OCI-LY3 (cell line): ENCODE results near the gene TRMT5.

Experiments used
- H2AFZ ChIP-seq: fragments of 200-600, 300-600 bp; shearing (Covaris generic); 2 replicates; pipeline ENCODE4 v1.6.0; 2014; ENCODE audit warnings: antibody characterized with exemption, low read depth, low read length
- H3K27ac ChIP-seq: fragments of 200-600, 300-600 bp; sonication (generic); 2 replicates; pipeline ENCODE4 v1.5.1; 2014; ENCODE audit warnings: mild to moderate bottlenecking, low read length, moderate library complexity, mixed read lengths
- H3K27me3 ChIP-seq: fragments of 200-600, 300-600 bp; sonication (generic); 2 replicates; pipeline ENCODE4 v1.6.1; 2014; ENCODE audit warnings: low read depth, low read length, mixed read lengths
- H3K36me3 ChIP-seq: fragments of 200-600, 300-600 bp; sonication (generic); replicated peaks from 2 replicates; pipeline ENCODE3; 2014; ENCODE audit warnings: low read depth, low read length, mixed read lengths
- H3K4me1 ChIP-seq: fragments of 300-600, 200-600 bp; sonication (generic); 2 replicates; pipeline ENCODE4 v1.6.1; 2014; ENCODE audit warnings: low read length, mixed read lengths
- H3K4me2 ChIP-seq: fragments of 200-600, 300-600 bp; sonication (generic); 2 replicates; pipeline ENCODE4 v1.6.1; 2014; ENCODE audit warnings: low read length, mixed read lengths
- H3K4me3 ChIP-seq: fragments of 300-600, 200-600 bp; sonication (generic); 2 replicates; pipeline ENCODE4 v1.5.1; 2014; ENCODE audit warnings: antibody characterized with exemption, mild to moderate bottlenecking, low read length, moderate library complexity
- H3K79me2 ChIP-seq: fragments of 300-600, 200-600 bp; shearing (Covaris generic); 2 replicates; pipeline ENCODE4 v1.6.1; 2014; ENCODE audit warnings: mild to moderate bottlenecking, low read length, mixed read lengths
- H3K9ac ChIP-seq: fragments of 300-600, 200-600 bp; shearing (Covaris generic); 2 replicates; pipeline ENCODE4 v1.6.0; 2014; ENCODE audit warnings: mild to moderate bottlenecking, low read length, moderate library complexity
- H3K9me3 ChIP-seq: fragments of 200-600, 300-600 bp; shearing (Covaris generic); 2 replicates; pipeline ENCODE4 v1.6.1; 2014; ENCODE audit warnings: low read length, mixed read lengths; ENCODE audit not compliant: insufficient read depth
- H4K20me1 ChIP-seq: fragments of 200-600, 300-600 bp; sonication (generic); 2 replicates; pipeline ENCODE4 v1.6.1; 2016; ENCODE audit warnings: low read length, mixed read lengths; ENCODE audit not compliant: insufficient read depth
- CTCF ChIP-seq: fragments of 200-600, 300-600 bp; sonication (generic); IDR thresholded peaks from 2 replicates; pipeline ENCODE4 v1.5.1; 2014; ENCODE audit warnings: antibody characterized with exemption, low read length, low read depth
- EZH2phosphoT487 ChIP-seq: fragments of 200-600 bp; shearing (Covaris generic); IDR thresholded peaks from 2 replicates; pipeline ENCODE4 v1.6.1; 2018; ENCODE audit warnings: antibody characterized with exemption, mixed run types, low read depth

The TRMT5 gene

GRCh38 chr14:60977847-60978246 is 3.0 kb downstream of the TRMT5 start:
- TF ChIP-seq CTCF (no peak), EZH2phosphoT487 (no peak)
- H3K79me2 ChIP-seq, result peaks cover 28% of the 10 kb centered on the region
- H3K27me3 ChIP-seq, result no peaks in the 10 kb centered on the region
- no peaks in the 10 kb centered on the region for H3K9me3 ChIP-seq
- no peak overlapping the region for H3K9ac ChIP-seq
- H3K4me3 ChIP-seq, result no peak overlapping the region
- no peak overlapping the region for H2AFZ ChIP-seq
- H3K4me2 ChIP-seq, result no peak overlapping the region
- H3K27ac ChIP-seq, result no peak overlapping the region
- peaks cover 18% of the 10 kb centered on the region for H3K4me1 ChIP-seq
- no peaks in the 10 kb centered on the region for H4K20me1 ChIP-seq
- H3K36me3 ChIP-seq, result peaks cover 31% of the 10 kb centered on the region

- Histone ChIP-seq H4K20me1 (no peaks in the 10 kb centered on the region), H3K9me3 (no peaks in the 10 kb centered on the region), H3K36me3 (peaks cover 31% of the 10 kb centered on the region), H3K27ac (no peak overlapping the region), H3K4me2 (no peak overlapping the region), H3K27me3 (no peaks in the 10 kb centered on the region), H3K9ac (no peak overlapping the region), H2AFZ (no peak overlapping the region), H3K79me2 (peaks cover 16% of the 10 kb centered on the region), H3K4me3 (no peak overlapping the region), H3K4me1 (peaks cover 10% of the 10 kb centered on the region)
- TF ChIP-seq CTCF (no peak), EZH2phosphoT487 (no peak)
Observed at GRCh38 chr14:60975551-60975950, 5.3 kb downstream of the TRMT5 start.

GRCh38 chr14:60974090-60974651 is 6.7 kb downstream of the TRMT5 start:
- H3K27ac ChIP-seq, result no peak overlapping the region
- no peaks in the 10 kb centered on the region for H4K20me1 ChIP-seq
- no peak overlapping the region for H3K4me2 ChIP-seq
- no peaks in the 10 kb centered on the region for H3K27me3 ChIP-seq
- H3K4me3 ChIP-seq, result no peak overlapping the region
- peaks cover 2% of the 10 kb centered on the region for H3K79me2 ChIP-seq
- H3K36me3 ChIP-seq, result peaks cover 31% of the 10 kb centered on the region
- TF ChIP-seq EZH2phosphoT487 (no peak), CTCF (no peak)
- H3K9ac ChIP-seq, result no peak overlapping the region
- no peaks in the 10 kb centered on the region for H3K4me1 ChIP-seq
- H2AFZ ChIP-seq, result no peak overlapping the region
- H3K9me3 ChIP-seq, result no peaks in the 10 kb centered on the region

- no peak overlapping the region for H3K4me3 ChIP-seq
- H3K79me2 ChIP-seq, result no peaks in the 10 kb centered on the region
- TF ChIP-seq EZH2phosphoT487 (no peak), CTCF (no peak)
- H3K4me2 ChIP-seq, result no peak overlapping the region
- no peaks in the 10 kb centered on the region for H3K4me1 ChIP-seq
- peaks cover 28% of the 10 kb centered on the region for H3K36me3 ChIP-seq
- H3K9ac ChIP-seq, result no peak overlapping the region
- H2AFZ ChIP-seq, result no peak overlapping the region
- no peak overlapping the region for H3K27ac ChIP-seq
- H4K20me1 ChIP-seq, result no peaks in the 10 kb centered on the region
- H3K27me3 ChIP-seq, result no peaks in the 10 kb centered on the region
- no peaks in the 10 kb centered on the region for H3K9me3 ChIP-seq
Observed at GRCh38 chr14:60973070-60973469, 7.8 kb downstream of the TRMT5 start.
